NCI-H1694 treated with DMSO at 0.1 percent for 48 hours (cell line): Measurements from ENCODE around the gene AKT1S1.
A peak's percentile ranks its signal among the peaks of the same experiment; 100 is the strongest.

Experiments used
- DNase-seq: peaks from one replicate; lab custom pipeline; 2025; lab: John Stamatoyannopoulos, UW

AKT1S1 gene

DNA sequence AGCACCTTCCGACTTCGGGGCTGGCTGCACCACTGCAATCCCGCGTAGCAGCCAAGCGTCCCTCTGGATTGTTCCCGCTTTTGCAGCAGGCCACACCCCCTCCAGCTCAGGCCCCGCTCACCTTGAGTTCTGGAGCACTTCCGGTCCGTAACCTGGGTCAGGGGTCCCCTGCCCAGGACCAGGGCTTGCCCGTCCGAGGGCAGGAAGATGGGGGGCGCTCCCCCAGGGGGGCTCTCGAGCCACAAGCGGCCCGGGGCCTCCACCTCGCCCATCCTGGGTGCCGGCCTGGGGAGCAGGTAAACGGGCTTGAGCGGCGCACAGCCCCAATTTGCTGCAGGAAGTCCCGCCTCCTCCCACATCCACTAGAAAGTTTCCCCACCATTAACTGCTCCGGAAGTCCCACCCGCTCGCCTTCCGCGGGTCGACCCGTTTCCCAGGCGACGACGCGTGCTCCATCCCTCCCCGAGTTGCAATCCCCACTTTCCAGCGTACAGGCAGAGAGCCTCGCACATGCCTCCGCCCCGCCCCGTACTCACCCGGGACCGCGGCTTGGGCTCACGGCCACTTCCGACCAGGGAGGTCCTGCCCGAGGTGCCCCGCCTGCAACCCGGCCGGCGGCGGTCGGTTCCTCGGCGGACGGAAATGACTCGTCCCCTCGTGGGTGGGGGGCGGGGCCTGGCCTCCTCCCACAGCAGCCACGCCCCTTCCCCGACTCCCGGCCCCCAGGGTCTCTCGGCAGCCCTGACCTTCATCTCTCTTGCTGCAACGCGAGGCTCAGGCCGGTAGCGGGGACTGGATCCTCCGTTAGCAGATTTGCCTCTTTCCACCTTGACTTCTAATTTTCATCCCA, 10.0 kb downstream of the AKT1S1 start, which contains the start of gene PNKP:
PNKP (minus strand) TSS at position 644 of the 850 bp plus-strand sequence; CDS start at position 272, 372 bp downstream.
- DNase-seq, result peak; percentile 90

DNA sequence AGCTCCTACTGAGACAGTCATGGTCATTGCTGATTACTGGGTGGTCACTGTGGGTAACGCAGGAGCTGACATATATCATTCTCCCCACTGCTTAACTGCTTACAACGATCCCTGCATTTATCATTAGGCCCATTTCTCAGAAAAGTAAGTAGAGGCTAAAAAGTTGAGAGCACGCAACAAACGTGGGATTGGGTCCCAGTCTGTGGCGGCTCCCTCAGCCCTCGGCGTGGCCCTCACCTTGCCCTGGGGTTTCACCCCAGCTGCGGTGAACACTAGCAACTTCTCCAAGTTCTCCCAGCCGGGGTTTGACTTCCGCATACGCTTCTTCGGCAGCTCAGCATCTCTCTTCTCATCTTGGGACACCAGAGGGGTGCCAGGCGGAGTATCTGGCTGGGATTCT, 12.3 kb downstream of the AKT1S1 start:
- DNase-seq, result no peak

DNA sequence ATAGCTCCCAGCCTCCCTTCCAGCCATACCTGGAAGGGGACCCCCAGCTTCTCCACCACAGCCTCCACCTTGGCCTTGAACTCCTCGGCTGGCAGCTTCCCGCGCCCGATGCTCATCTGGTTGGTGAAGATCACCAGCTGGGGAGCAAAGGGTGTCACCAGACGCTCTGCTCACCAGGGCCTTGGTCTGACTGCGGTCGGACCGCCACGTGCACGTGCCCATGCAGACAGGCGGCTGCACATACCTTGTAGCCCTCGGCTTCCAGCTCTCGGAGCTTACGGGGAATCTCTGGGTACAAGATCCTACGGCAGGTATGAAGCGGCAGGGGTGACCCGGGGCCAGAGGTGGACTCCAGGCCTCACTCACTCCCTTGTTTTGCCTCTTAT, 13.2 kb downstream of the AKT1S1 start:
- DNase-seq, result no peak

DNA sequence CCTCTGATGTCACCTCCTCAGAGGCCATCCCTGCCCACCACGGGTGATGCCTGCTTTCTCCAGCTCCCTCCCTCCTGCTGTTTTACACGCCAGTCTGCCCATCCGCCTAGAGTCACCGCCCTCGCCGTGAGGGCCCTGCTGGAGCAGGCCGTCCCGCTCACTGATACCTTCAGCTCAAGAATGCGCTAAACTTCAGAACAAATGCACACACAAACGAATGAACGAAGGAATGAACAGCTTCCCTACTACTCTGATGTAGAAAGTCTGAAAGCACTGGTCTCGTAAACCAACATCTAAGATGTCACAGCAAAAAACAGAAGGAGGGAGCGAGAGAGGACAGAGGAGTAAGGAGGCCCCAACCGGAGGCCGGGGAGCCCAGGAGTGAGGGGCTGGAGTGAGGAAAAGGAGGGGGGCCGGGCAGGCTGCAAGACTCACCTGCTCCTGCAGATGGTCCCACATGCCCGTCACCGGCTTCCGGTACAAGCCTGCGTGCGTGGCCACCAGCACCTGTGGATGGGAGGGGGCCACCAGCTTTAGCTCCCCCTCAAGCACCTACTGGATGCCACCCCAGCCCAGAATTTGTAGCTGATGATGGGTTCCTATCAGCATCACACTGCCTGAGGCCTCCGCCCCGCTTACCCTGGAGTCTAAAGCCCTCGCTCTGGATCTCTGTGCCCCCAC, 13.8 kb downstream of the AKT1S1 start:
- no peak for DNase-seq

DNA sequence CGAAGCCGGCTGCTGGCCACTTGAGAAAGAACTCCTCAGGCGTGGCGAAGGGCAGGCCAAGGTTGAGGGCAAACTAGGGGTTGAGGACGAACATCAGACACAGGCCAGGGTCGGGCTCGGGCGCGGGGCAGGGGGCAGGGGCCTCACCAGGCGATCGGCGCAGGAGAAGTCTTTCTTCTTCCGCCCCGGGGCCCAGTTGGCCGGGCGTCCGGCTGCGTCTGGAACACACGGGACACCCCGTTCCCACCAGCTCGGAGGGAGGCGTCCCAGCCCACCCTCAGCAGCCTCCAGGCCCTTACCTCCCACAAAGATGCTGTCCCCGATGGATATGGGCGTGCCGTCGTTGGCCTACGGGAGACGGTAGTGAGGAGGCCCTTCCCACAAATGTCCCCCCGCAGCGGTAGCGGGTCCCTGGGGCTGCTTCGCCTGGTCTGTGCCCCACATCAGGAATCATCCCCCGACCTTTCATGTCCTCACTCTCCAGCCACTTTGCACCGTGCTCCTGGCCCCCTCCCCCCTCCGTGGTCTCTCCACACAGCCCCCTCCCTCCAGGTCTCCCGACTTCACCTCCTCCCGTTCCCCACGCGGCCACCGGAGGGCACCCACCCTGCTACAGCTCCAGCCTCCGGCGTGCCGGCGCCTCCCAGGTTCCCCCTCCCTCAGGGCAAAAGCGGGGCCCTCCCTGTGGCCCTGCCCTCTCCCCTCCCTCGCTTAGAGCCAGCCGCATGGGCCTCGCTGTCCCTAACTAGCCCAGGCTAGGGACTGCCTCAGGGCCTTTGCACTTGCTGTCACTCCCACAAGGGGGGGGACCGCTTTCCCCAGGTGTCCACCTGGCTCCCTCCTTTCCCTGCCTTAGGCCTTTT, 14.5 kb downstream of the AKT1S1 start:
- DNase-seq, result no peak

DNA sequence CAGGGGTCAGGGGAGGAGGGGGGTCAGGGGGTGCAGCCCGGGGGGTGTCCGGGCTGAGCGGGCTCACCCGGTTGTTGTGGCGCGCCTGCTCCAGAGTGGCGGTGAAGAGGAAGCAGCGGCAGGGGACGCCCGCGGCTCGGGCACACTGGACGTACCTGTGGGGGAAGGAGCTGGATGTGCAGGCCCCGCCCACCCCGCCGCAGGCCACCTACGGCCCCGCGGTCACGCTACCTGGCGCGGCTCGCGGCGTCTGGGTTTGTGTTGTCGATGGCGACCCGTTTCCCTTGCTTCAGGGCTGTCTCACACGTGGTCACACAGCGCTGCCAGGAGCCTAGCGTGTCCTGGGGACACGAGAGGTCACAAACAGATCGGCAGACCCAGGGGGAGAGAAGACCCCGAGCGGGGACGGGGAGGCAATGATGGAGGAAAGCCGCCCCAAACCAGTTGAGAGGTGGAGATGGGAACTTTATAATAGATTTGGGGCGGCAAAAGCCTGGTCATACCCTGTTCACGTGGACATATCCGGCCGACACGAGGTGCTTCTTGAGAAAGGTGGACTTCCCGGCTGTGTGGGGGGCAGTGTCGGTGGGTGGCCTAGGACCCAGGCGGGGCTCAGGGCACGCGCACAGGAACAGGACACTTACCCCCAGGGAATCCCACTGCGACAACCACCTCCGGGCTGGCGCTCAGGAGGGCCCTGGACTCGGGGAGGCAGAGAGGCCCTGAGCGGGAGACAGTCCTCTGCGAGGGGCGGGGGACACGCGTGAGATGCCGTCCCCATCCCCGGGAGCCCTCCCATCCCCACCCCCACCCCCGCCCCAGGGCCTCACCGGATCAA, 15.4 kb downstream of the AKT1S1 start:
- DNase-seq, result no peak

DNA sequence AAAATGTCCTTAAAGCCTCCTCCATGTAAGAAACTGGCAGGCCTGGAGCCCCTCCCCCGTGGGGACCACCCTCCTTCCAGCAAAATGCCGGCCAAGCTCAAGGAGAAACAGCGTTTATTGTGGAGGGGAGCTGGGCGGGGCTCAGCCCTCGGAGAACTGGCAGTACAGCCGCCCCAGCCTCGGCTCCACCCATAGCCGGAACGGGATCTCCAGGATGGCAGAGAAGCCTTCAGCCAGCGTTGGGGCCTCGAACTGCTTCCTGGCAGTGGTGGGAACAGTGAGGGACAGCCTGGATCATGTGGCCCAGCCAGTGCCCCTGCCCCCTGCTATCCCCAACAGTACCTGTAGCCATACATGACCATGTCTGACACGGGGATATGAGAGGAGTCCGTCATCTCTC, 16.0 kb downstream of the AKT1S1 start:
- DNase-seq, result no peak

DNA sequence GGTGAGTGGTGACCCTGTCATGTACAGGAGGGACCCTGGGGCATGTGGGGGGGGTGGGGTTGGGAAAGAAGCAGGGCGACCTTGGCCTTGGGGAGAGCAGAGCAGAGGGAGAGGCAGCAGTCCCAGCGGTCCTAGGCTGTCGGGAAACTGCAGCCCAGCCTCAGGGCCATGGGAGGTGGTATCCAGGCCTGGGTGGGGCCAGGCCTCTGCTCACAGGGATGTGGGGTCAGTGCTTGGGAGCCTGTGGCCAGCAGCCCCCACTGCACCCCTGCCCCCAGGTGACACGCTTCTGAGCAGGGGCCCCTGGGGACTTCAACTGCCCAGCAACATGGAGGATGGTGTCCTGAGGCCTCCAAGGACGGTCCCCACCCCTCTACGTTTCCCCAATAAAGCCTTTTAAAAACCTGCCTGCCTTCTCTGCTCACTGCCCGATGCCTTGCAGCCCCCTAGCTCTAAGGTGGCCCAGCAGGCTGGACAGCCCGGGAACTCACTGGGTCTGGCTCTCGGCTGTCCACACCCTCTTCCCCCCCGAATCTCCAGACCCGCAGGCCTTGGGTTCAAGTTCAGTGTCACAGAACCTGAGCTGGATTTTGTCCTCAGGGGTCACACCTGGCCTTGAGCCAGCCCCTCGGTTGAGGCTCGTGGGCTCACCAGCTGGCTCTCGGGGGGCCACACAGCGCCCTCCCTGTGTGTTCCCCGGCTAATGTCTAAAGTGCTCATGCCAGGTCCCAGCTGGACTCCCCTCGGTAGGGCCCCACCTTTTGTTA, 16.6 kb downstream of the AKT1S1 start:
- DNase-seq, result no peak

DNA sequence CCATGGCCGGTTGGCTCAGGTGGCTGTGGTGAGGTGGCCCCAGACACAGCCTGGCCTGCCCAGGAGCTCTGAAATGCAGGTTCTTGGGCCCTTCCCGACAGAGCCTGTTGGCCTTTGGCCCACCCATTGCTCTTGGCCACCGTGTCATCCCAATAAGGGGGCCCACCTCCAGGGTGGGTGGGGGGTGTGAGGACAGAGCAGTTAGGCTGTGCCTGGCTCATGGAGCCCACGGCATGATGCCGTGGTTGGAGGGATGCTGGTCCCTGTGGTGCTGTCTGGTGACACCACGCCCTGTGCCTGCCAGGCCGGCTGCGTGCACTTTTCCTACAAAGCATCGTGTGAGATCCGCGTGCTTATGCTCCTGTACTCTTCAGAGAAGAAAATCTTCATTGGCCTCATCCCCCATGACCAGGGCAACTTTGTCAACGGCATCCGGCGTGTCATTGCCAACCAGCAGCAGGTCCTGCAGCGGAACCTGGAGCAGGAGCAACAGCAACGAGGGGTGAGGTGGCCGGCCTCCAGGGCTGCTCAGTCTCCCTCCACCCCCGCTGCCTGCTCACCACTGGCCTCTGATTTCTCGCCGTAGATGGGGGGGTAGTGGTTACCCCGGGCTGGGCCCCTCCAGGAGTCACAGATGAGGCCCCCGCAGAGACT, 17.3 kb downstream of the AKT1S1 start:
- no peak for DNase-seq

DNA sequence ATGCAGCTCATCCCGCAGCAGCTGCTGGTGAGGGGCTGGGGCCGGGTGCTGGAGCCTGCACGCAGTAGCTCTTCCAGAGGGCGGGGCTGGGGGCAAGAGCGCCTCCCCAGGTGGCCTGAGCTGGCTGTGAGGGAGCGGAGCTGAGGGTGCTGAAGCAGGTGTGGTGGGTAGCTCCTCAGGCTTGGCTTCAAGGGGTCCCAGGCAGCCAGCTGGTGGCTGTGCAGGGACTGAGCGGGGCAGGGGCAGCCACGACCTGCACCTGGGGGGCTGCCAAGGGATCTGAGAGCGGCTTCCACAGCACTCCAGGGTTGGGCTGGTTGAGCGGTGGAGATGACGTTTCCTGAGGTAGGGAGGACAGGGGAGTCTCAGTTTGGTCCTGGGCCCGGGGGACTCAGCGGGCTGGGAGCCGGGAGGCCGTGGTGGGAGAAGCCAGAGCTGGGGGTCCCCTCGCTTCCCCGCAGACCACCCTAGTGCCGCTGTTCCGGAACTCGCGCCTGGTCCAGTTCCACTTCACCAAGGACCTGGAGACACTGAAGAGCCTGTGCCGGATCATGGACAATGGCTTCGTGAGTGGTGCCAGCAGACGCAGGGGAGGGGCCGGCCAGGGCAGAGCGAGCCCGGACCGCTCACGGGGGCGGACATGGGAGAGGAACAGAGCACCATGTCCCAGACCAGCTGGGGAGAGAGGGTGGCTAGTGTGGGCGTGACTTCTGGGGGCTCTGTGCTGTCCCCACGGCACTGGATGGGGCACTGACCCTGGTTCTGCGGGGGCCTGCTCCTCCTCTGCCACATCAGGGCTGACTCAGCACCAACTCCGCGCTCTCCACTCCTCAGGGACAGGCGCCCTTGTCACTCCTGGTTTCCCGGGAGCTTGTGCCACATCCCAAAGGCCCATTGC, 18.8 kb downstream of the AKT1S1 start:
- no peak for DNase-seq

DNA sequence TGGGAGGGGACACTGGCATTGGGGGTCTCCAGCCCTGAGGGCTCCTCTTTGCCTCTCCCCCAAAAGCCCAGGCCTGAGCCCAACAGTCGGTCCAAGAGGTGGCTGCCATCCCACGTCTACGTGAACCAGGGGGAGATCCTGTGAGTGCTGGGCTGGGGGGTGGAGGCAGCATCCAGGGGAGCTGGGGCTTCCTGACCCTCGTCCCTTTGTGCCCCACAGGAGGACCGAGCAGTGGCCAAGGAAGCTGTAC, 19.4 kb downstream of the AKT1S1 start:
- no peak for DNase-seq

DNA sequence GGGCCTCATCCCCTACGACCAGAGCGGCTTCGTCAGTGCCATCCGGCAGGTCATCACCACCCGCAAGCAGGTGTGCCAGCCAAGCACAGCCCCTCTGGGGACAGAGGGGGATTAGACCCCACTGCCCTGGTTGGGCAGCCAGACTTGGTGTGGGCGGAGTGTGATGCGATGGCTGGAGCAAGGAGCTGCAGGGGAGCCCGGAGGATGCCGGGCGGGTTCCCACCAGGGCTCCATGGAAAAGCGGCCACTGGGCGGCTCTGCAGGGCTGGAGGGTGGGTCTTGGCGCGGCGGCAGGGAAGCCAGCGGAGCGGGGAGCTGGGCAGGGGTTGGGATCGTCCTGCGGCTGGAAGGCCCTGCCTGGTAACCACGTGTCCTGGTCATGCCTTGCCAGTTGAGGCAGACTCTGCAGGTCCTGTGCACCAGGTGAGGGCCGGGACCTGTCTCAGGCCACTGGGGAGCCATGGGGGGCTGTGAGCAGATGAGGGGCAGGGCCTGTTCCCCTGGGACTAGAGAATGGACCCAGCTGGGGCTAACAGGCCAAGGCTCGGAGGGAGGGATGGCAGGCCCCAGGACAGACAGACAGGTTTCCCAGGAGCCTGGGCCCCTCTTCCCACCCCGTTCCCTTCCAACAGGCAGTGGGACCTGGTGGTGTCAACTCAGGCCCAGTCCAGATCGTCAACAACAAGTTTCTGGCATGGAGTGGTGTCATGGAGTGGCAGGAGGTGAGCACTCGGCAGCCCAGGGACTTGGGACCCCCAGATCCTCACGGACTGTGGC, 19.9 kb downstream of the AKT1S1 start:
- DNase-seq, result no peak

DNA sequence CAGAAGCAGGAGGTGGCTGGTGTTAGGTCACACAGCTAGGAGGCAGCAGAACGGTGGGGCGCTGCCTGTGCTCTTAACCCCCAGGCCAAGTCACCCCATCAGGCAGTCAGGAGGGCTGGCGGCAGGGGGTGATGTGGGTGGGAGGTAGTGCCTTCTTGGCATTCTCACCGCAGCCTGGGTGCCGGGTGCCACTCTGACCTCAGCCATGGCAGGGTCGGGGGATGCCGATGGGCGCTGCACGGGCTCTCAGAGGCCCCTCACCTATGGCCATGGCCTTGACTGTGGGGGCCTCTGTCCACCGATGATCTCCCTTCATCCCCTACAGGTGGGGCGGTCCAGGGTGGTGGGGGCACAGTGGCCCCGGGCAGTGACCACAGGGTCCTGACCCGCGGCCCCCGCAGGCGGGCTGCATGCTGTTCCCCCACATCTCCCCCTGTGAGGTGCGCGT, 20.6 kb downstream of the AKT1S1 start:
- DNase-seq, result no peak

DNA sequence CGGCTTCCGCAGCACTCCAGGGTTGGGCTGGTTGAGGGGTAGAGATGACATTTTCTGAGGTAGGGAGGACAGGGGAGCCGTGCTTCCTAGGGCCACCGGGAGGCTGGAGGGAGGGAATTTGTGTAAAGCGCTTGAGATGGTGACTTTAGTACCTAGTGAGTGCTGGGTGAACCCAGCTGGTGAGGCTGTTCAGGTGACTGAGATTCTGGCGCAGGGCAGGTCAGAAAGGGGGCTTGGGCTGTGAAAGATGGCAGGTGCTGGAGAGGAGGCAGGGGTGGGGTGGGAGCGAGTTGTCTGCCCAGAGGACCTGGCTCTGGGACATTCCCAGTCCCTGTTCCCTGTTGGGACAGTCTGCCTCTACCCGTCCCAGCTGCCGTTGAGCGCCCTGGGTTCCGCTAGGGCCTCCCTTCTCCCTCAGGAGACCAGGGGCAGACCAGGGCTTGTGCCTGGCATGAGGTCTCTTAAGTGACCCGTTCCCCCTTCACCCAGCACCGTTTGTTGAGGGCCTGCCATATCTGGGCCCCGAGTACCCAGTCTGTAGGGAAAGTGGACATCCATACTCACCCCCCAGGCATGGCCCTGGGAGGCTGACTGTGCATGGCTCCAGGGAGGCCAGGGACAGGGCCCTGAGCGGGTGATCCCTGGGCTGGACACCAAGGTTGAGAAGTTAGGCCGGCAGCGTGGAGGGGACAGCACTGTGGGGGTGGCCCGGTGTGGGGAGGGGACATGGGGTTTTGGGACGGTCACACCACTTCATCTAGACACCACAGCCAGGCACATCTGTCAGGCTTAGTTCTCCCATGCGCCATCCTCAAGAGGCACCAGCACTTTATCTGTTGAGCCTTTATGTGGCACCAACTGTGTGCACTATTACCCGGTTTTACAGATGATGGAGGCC, 21.2 kb downstream of the AKT1S1 start:
- DNase-seq, result no peak

DNA sequence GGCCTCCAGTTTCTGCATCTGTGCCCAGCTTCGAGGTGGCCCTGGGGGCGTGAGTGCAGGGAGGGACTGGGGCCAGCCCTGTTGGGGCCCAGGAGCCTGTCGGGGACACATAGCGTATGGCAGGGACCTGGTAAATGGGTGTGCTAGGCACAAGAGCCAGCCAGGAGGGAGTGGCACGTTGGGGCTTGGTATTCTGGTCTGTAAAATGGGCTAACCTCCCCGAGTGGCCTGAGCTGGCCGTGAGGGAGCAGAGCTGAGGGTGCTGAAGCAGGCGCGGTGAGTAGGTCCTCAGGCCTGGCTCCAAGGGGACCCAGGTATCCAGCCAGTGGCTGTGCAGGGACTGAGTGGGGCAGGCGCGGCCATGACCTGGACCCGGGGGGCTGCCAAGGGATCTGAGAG, 21.9 kb downstream of the AKT1S1 start:
- DNase-seq, result no peak

DNA sequence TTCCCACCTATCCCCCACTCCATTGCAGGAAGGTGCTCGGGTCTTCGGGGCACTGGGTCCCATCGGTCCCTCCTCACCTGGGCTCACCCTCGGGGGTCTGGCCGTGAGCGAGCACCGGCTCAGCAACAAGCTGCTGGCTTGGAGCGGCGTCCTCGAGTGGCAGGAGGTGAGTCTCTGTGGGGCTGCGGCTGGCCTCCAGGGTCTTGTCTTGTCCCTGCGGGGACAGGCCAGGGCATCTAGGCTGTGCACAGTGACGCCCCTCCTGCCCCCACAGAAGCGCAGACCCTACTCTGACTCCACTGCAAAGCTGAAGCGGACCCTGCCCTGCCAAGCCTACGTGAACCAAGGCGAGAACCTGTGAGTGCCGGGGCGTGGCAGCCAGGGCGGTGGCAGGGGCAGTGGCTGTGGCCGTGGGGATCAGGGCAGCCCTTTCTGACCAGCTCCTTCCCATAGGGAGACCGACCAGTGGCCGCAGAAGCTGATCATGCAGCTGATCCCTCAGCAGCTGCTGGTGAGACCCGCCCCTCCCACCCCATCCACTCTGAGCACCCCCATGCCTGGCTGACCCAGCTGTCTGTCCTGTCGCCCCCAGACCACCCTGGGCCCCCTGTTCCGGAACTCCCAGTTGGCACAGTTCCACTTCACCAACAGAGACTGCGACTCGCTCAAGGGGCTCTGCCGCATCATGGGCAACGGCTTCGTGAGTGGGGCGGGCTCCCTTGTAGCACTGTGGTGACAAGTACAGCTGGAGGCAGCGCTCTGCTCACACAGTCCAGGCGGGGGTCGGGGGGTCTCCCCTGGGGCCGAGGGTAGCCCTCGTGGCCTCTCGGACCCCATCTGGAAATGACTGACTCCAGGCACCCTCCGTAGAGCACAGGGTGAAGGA, 22.5 kb downstream of the AKT1S1 start:
- DNase-seq, result no peak
